ENCODE data around the gene EFL1. TPM values are rescaled to one million over a fixed set of nuclear protein-coding genes. Genes with fewer than 3 reads are reported as not detected.
A peak's percentile ranks its signal among the peaks of the same experiment; 100 is the strongest.
"Not testable (repeated sequence)": the region's sequence is repeated elsewhere in the genome, so short reads cannot be mapped to it uniquely, and the experiment has no call there.

EFL1 gene
- total RNA-seq, 1 donor from 2014 or later, result 13.8 TPM

DNA sequence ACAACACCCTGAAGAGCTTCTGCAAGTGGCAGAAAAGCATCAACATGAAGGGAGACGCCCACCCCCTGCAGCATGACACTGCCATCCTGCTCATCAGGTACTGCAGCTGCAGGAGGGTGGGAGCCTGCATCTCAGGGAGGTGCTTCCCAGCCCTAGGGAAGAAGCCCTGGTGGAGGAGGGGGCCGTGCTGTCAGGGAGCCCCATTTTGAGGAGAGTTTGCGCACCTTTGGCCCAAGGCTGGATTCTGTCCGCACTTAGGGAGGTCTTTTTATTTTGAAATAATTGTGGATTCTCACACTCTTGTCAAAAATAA, 42.2 kb upstream of the EFL1 start:
- ATAC-seq, result no peak
- TF ChIP-seq, protein P1, sequence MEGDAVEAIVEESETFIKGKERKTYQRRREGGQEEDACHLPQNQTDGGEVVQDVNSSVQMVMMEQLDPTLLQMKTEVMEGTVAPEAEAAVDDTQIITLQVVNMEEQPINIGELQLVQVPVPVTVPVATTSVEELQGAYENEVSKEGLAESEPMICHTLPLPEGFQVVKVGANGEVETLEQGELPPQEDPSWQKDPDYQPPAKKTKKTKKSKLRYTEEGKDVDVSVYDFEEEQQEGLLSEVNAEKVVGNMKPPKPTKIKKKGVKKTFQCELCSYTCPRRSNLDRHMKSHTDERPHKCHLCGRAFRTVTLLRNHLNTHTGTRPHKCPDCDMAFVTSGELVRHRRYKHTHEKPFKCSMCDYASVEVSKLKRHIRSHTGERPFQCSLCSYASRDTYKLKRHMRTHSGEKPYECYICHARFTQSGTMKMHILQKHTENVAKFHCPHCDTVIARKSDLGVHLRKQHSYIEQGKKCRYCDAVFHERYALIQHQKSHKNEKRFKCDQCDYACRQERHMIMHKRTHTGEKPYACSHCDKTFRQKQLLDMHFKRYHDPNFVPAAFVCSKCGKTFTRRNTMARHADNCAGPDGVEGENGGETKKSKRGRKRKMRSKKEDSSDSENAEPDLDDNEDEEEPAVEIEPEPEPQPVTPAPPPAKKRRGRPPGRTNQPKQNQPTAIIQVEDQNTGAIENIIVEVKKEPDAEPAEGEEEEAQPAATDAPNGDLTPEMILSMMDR (IDR thresholded peaks at IDR 0.05), result no peak
- Histone ChIP-seq H3K27ac (no peak overlapping the region), H3K9me3 (no peaks in the 10 kb centered on the region), H3K36me3 (no peaks in the 10 kb centered on the region), H3K4me3 (no peak overlapping the region), H3K4me1 (no peaks in the 10 kb centered on the region), H3K27me3 (no peaks in the 10 kb centered on the region)
- intact Hi-C loops (cut with DNase I), result no loop called here
- no peak for DNase-seq

DNA sequence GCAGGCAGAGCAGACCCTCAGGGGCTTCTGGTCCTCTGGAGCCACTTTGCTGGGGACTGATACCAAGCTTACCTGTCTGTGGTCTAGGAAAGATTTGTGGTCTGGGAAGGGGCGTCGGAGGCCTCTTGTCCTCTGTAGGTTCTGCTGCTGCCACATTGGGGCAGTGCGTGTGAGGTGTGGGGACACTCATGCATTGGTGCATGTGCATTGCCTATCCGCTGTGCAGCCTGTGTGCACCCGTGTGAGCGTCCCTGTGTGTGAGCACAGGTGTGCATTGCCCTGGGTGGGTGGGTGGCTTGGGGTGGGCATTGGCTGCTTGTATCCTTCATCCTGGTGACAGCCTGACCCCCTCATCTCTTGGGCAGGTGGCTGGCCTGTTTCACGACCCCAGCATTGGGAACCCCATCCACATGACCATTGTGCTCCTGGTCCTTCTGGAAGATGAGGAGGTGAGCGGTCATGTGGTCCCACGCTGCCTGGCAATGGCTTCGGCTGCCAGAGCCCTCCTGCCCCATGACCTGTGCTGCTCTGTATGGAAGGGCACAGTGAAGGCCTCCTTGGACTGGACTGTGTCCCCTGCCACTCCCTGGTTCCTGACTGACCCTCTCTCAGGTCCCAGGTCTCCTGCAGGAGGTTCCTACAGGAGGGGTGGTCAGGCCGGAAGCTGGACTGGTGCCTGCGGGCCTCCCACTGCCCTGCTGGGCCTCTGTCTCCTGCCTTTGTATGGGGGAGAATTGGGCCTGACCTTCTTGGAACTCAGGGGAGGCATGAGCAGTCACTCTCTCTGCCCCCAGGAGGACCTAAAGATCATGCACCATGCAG, 41.6 kb upstream of the EFL1 start:
- H3K4me3 ChIP-seq, result no peak overlapping the region
- intact Hi-C loops (cut with DNase I), result no loop called here
- no peaks in the 10 kb centered on the region for H3K9me3 ChIP-seq

DNA sequence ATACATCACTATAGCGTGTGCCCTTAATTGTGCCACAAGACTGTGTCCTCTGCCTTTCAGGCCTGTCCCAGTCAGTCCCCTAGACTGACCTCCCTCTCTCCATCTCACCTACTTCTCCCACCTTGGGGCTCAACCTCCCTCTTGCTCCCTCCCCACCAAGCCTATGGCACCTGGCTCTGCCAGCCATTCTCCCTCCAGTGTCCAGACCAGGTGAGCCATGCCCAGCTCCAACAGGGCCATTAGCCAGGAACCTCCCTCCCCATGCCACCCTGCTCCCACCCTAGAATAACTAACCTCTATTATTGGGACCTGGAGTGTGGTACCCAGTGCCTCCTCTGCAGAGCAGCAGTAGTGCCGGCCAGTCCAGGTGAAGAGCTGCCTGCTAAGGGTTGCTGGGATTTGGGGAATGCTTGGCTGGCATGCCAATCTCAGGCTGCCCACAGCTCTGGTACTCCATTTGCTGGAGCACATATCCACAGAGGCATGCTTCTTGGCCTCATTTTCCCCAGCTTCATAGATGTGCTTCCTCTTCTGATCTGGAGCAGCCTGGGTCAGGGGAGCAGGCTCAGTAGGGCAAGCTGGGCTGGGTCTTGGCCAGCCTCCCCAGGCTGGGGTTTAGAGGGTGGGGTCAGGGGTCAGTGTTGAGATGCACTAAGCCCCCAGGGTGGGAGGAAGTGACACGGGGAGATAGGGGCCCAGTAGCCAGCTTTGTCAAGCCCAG, 38.9 kb upstream of the EFL1 start:
- Histone ChIP-seq H3K27ac (no peak overlapping the region), H3K27me3 (no peaks in the 10 kb centered on the region), H3K4me3 (no peak overlapping the region), H3K4me1 (no peaks in the 10 kb centered on the region), H3K36me3 (no peaks in the 10 kb centered on the region), H3K9me3 (no peaks in the 10 kb centered on the region)
- ATAC-seq, result no peak
- intact Hi-C loops (cut with DNase I), result no loop called here
- peak; percentile 36 for DNase-seq
- TF ChIP-seq, protein P1 (IDR thresholded peaks at IDR 0.05), result no peak

More for the DNA sequence above, 41.6 kb upstream of the EFL1 start:
- Histone ChIP-seq H3K4me1 (no peaks in the 10 kb centered on the region), H3K36me3 (no peaks in the 10 kb centered on the region), H3K27ac (no peak overlapping the region), H3K27me3 (no peaks in the 10 kb centered on the region)
- no peak for ATAC-seq
- peak; percentile 51 for DNase-seq
- TF ChIP-seq, protein P1 (IDR thresholded peaks at IDR 0.05), result no peak

DNA sequence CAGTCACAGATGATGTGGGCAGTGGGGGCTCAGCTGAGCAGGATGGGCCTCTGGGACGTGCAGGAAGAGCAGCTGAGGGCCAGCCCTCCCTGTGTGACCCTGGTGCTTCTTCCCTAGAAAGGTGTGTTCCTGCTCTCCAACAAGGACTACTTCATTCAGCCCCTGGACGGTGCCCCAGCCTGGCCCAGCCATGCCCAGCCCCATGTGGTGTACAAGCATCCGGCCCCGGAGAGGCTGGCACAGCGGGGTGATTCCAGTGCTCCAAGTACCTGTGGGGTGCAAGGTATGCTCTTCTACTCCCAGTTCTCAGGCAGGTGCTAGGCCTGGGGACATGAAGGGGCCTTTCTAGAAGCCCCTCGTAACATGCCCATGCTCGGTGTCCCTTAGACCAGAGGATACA, 38.3 kb upstream of the EFL1 start:
- no peak overlapping the region for H3K27ac ChIP-seq
- intact Hi-C loops (cut with DNase I), result no loop called here
- peak; percentile 51 for DNase-seq

DNA sequence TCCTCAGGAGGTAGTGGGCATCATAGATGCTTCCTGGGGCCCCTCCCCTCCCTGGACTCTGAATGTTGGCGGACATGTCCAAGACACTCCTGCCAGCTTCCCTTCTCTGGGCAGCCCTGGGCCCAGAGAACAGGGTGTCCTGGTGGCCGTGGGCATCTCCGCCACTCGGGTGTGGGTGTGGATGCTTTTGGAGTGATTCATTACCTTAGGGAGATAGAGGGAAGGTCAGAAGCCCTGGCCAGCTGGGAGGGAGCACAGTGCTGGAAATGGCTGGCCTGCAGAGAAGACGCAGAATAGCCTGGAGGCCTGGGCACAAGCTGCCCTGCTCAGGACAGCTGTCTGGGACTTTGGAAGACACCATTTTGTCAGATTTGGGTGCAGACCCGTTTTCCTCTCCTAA, 37.8 kb upstream of the EFL1 start:
- H3K9me3 ChIP-seq; ATAC-seq; H3K36me3 ChIP-seq; H3K4me1 ChIP-seq; H3K27ac ChIP-seq; H3K27me3 ChIP-seq; intact Hi-C loops (cut with DNase I); H3K4me3 ChIP-seq: not testable (repeated sequence)
- peak; percentile 37 for DNase-seq

More for the DNA sequence above, 38.3 kb upstream of the EFL1 start:
- H3K36me3 ChIP-seq, result no peaks in the 10 kb centered on the region
- H3K4me1 ChIP-seq, result no peaks in the 10 kb centered on the region
- no peak for ATAC-seq
- H3K27me3 ChIP-seq, result no peaks in the 10 kb centered on the region
- H3K9me3 ChIP-seq, result no peaks in the 10 kb centered on the region
- TF ChIP-seq, protein P1 (IDR thresholded peaks at IDR 0.05), result no peak
- no peak overlapping the region for H3K4me3 ChIP-seq

DNA sequence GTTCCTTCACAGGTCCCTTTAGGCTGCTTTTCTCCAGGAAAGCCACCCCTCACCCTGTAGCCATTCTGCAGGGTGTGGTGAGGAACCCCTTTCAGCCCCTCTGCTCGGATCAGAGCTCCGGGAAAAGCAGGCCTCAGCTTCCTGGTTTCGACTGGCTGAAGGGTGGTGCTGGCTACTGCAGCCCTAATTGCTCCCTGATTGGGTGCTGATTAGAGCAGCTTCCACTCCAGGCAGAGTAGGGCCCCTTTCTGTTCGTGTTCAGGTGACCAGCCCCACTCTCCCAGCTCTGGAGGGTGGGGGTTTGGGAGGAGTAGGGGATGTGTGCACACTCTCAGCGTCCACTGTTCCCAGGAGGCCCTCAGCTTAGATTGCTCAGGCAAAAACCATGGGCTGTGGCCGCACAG, 37.0 kb upstream of the EFL1 start:
- H3K4me3 ChIP-seq; H3K27ac ChIP-seq; H3K9me3 ChIP-seq; H3K36me3 ChIP-seq; H3K4me1 ChIP-seq; H3K27me3 ChIP-seq; intact Hi-C loops (cut with DNase I): not testable (repeated sequence)
- peak; percentile 54 for DNase-seq
- ATAC-seq, result peak; percentile 4
